HG03103 (cell line): Measurements from ENCODE around the gene BMF.

Experiments used
- ATAC-seq: cut with Tn5 transposase; IDR thresholded peaks from one replicate; pipeline ENCODE4 v1.9.1; 2021; ENCODE audit warnings: low read depth; ENCODE audit not compliant: unreplicated experiment

BMF gene

GRCh38 chr15:40052604-40053003, 56.1 kb downstream of the BMF start:
- no peak for ATAC-seq

GRCh38 chr15:40051616-40052415, 56.9 kb downstream of the BMF start:
- ATAC-seq, result no peak

- ATAC-seq, result no peak
Observed at GRCh38 chr15:40050788-40051470, 57.8 kb downstream of the BMF start.

GRCh38 chr15:40048926-40049475, 59.7 kb downstream of the BMF start:
- ATAC-seq, result no peak

GRCh38 chr15:40048211-40048792, 60.4 kb downstream of the BMF start:
- ATAC-seq, result no peak

- peak; percentile 46 for ATAC-seq
Observed at GRCh38 chr15:40047415-40048210, 61.1 kb downstream of the BMF start.

GRCh38 chr15:40046721-40047414, 61.8 kb downstream of the BMF start:
- no peak for ATAC-seq

- ATAC-seq, result peak; percentile 16
Observed at GRCh38 chr15:40045572-40046217, 63.0 kb downstream of the BMF start.

- ATAC-seq, result peak; percentile 62
Observed at GRCh38 chr15:40044717-40045571, 63.7 kb downstream of the BMF start.

GRCh38 chr15:40043927-40044716, 64.6 kb downstream of the BMF start:
- no peak for ATAC-seq

- no peak for ATAC-seq
Observed at GRCh38 chr15:40042791-40043320, 65.8 kb downstream of the BMF start.

- no peak for ATAC-seq
Observed at GRCh38 chr15:40040770-40041169, 67.9 kb downstream of the BMF start.

GRCh38 chr15:40040293-40040635, 68.4 kb downstream of the BMF start:
- no peak for ATAC-seq

GRCh38 chr15:40038638-40039543, 69.8 kb downstream of the BMF start, which contains the start of gene SRP14:
SRP14 (minus strand) TSS chr15:40039181; CDS start chr15:40039116, 65 bp downstream.
- peak; percentile 90 for ATAC-seq

GRCh38 chr15:40038275-40038637, 70.4 kb downstream of the BMF start:
- ATAC-seq, result no peak
